OCI-LY3 (cell line): ENCODE results near the gene SFSWAP.

Experiments used
- H2AFZ ChIP-seq: fragments of 200-600, 300-600 bp; shearing (Covaris generic); 2 replicates; pipeline ENCODE4 v1.6.0; 2014; ENCODE audit warnings: antibody characterized with exemption, low read depth, low read length
- H3K27ac ChIP-seq: fragments of 200-600, 300-600 bp; sonication (generic); 2 replicates; pipeline ENCODE4 v1.5.1; 2014; ENCODE audit warnings: mild to moderate bottlenecking, low read length, moderate library complexity, mixed read lengths
- H3K27me3 ChIP-seq: fragments of 200-600, 300-600 bp; sonication (generic); 2 replicates; pipeline ENCODE4 v1.6.1; 2014; ENCODE audit warnings: low read depth, low read length, mixed read lengths
- H3K36me3 ChIP-seq: fragments of 200-600, 300-600 bp; sonication (generic); replicated peaks from 2 replicates; pipeline ENCODE3; 2014; ENCODE audit warnings: low read depth, low read length, mixed read lengths
- H3K4me1 ChIP-seq: fragments of 300-600, 200-600 bp; sonication (generic); 2 replicates; pipeline ENCODE4 v1.6.1; 2014; ENCODE audit warnings: low read length, mixed read lengths
- H3K4me2 ChIP-seq: fragments of 200-600, 300-600 bp; sonication (generic); 2 replicates; pipeline ENCODE4 v1.6.1; 2014; ENCODE audit warnings: low read length, mixed read lengths
- H3K4me3 ChIP-seq: fragments of 300-600, 200-600 bp; sonication (generic); 2 replicates; pipeline ENCODE4 v1.5.1; 2014; ENCODE audit warnings: antibody characterized with exemption, mild to moderate bottlenecking, low read length, moderate library complexity
- H3K79me2 ChIP-seq: fragments of 300-600, 200-600 bp; shearing (Covaris generic); 2 replicates; pipeline ENCODE4 v1.6.1; 2014; ENCODE audit warnings: mild to moderate bottlenecking, low read length, mixed read lengths
- H3K9ac ChIP-seq: fragments of 300-600, 200-600 bp; shearing (Covaris generic); 2 replicates; pipeline ENCODE4 v1.6.0; 2014; ENCODE audit warnings: mild to moderate bottlenecking, low read length, moderate library complexity
- H3K9me3 ChIP-seq: fragments of 200-600, 300-600 bp; shearing (Covaris generic); 2 replicates; pipeline ENCODE4 v1.6.1; 2014; ENCODE audit warnings: low read length, mixed read lengths; ENCODE audit not compliant: insufficient read depth
- H4K20me1 ChIP-seq: fragments of 200-600, 300-600 bp; sonication (generic); 2 replicates; pipeline ENCODE4 v1.6.1; 2016; ENCODE audit warnings: low read length, mixed read lengths; ENCODE audit not compliant: insufficient read depth
- EZH2phosphoT487 ChIP-seq: fragments of 200-600 bp; shearing (Covaris generic); IDR thresholded peaks from 2 replicates; pipeline ENCODE4 v1.6.1; 2018; ENCODE audit warnings: antibody characterized with exemption, mixed run types, low read depth
- TF ChIP-seq, protein P1 (sequence below): fragments of 200-600, 300-600 bp; sonication (generic); IDR thresholded peaks from 2 replicates; pipeline ENCODE4 v1.5.1; 2014; ENCODE audit warnings: antibody characterized with exemption, low read length, low read depth

The SFSWAP gene

DNA sequence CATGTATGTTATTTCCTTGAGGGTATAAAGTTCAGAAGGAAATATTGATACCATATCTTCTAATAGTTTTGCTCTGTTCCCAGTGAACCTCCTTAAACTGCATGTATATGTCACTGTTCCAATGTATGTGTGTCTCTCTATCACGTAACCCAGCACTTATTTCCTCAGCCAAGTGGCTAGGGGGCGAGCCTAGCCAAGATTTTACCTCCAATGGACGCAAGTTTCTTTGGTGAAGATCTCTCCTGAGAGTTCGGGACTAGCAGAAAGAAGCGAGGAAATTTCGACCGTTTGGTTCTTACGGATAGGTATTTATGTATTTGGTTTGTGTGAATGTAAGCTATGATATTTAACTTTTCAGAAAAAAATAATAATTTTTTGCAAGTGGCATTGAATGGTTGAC lies 2.5 kb downstream of the SFSWAP start:
- Histone ChIP-seq H3K27me3 (no peaks in the 10 kb centered on the region), H3K9me3 (no peaks in the 10 kb centered on the region), H3K27ac (no peak overlapping the region), H3K36me3 (peaks cover 33% of the 10 kb centered on the region), H4K20me1 (no peaks in the 10 kb centered on the region), H3K4me1 (peaks cover 17% of the 10 kb centered on the region), H3K9ac (no peak overlapping the region), H2AFZ (no peak overlapping the region), H3K4me2 (no peak overlapping the region), H3K4me3 (no peak overlapping the region), H3K79me2 (peaks cover 37% of the 10 kb centered on the region)
- no peak for TF ChIP-seq EZH2phosphoT487
- TF ChIP-seq, protein P1, sequence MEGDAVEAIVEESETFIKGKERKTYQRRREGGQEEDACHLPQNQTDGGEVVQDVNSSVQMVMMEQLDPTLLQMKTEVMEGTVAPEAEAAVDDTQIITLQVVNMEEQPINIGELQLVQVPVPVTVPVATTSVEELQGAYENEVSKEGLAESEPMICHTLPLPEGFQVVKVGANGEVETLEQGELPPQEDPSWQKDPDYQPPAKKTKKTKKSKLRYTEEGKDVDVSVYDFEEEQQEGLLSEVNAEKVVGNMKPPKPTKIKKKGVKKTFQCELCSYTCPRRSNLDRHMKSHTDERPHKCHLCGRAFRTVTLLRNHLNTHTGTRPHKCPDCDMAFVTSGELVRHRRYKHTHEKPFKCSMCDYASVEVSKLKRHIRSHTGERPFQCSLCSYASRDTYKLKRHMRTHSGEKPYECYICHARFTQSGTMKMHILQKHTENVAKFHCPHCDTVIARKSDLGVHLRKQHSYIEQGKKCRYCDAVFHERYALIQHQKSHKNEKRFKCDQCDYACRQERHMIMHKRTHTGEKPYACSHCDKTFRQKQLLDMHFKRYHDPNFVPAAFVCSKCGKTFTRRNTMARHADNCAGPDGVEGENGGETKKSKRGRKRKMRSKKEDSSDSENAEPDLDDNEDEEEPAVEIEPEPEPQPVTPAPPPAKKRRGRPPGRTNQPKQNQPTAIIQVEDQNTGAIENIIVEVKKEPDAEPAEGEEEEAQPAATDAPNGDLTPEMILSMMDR = no peak

DNA sequence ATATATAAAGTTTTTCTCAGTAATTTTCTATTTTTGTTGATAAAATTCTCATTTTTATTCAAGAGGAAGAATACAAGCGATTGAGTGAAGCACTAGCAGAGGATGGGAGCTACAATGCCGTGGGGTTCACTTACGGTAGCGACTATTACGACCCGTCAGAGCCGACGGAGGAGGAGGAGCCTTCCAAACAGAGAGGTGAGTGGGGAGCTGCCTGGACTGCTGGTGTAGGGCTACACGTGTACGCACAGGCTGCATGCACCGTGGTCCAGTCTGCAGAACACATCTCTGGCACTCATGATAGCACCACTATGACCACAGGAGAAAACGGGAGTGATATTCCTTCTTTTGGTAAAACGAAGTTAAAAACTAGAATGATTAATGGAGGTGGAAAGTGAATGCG lies 3.9 kb downstream of the SFSWAP start:
- Histone ChIP-seq H4K20me1 (no peaks in the 10 kb centered on the region), H3K9ac (no peak overlapping the region), H2AFZ (no peak overlapping the region), H3K27me3 (no peaks in the 10 kb centered on the region), H3K4me2 (no peak overlapping the region), H3K79me2 (peaks cover 37% of the 10 kb centered on the region), H3K36me3 (peaks cover 46% of the 10 kb centered on the region), H3K4me3 (no peak overlapping the region), H3K4me1 (peaks cover 15% of the 10 kb centered on the region), H3K27ac (no peak overlapping the region), H3K9me3 (no peaks in the 10 kb centered on the region)
- TF ChIP-seq EZH2phosphoT487 = no peak
- TF ChIP-seq, protein P1 = no peak

DNA sequence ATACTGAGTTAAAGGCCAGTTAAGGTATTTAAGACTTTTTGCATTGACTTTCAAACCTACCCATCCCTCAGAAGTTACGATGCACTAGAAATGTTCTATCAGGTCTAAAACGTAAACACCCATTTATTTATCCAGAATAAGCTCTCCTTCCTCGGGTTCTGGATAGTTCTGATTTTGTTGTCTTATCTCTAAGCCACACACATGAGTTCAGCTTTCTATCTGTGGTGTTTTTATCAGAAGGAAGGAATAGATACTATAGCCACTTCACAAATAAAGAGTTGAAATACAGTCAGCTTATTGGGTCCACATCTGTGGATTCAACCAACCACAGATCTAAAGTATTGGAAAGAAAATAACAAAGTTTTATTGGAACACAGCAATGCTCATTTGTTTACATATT lies 5.4 kb downstream of the SFSWAP start:
- Histone ChIP-seq H2AFZ (no peak overlapping the region), H3K36me3 (peaks cover 55% of the 10 kb centered on the region), H3K4me3 (no peak overlapping the region), H3K4me2 (no peak overlapping the region), H4K20me1 (no peaks in the 10 kb centered on the region), H3K79me2 (peaks cover 32% of the 10 kb centered on the region), H3K4me1 (peaks cover 10% of the 10 kb centered on the region), H3K9ac (no peak overlapping the region), H3K27ac (no peak overlapping the region), H3K9me3 (no peaks in the 10 kb centered on the region), H3K27me3 (no peaks in the 10 kb centered on the region)
- TF ChIP-seq, protein P1 = no peak
- no peak for TF ChIP-seq EZH2phosphoT487

DNA sequence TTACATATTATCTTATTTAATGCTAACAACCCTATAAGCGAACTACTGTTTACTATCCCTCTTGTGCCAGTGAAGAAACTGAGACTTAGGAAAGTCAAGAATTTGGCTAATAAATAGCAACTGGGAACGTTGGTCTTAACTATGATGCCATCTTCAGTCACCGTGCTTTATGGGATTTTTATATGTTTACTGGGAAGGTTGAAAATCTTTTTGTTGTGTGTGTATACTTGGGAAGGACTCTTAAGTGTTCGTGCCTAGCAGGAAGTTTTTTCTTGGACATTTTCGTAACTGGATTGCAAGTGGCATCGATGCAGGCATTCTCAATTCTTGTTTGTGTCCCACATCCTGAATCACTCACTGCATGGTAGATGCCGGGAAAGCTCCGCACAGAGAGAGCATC lies 9.4 kb downstream of the SFSWAP start:
- Histone ChIP-seq H3K4me1 (no peaks in the 10 kb centered on the region), H3K27ac (no peak overlapping the region), H4K20me1 (no peaks in the 10 kb centered on the region), H3K79me2 (peaks cover 34% of the 10 kb centered on the region), H3K36me3 (peaks cover 55% of the 10 kb centered on the region), H3K4me3 (no peak overlapping the region), H3K27me3 (no peaks in the 10 kb centered on the region), H3K9me3 (no peaks in the 10 kb centered on the region), H2AFZ (no peak overlapping the region), H3K4me2 (no peak overlapping the region), H3K9ac (no peak overlapping the region)
- TF ChIP-seq EZH2phosphoT487 = no peak
- TF ChIP-seq, protein P1 = no peak
